CD4-positive, CD25-positive, alpha-beta regulatory T cell (primary cell): ENCODE measurements around the gene CNNM3. TPM values are rescaled to one million over a fixed set of nuclear protein-coding genes. Genes with fewer than 3 reads are reported as not detected.

Experiments
- ATAC-seq, 2 donors: fragments of 150-1000 bp; cut with Tn5 transposase; one replicate each; pipeline ENCODE4 v1.10.0; 2021; ENCODE audit warnings: low read depth in 2 of 2, moderate number of reproducible peaks in 2 of 2, moderate library complexity in 1 of 2
- DNase-seq, 3 donors: peaks; one replicate each; pipeline versions ENCODE4 v3.0.0 to v3.0.0-alpha.2; 2012 to 2022; ENCODE audit warnings: mixed read lengths in 1 of 3
- H3K27ac ChIP-seq: one replicate; pipeline ENCODE4 v1.7.0; 2013; ENCODE audit warnings: mild to moderate bottlenecking, low read length; ENCODE audit not compliant: insufficient read depth, poor library complexity, severe bottlenecking
- H3K27me3 ChIP-seq: one replicate; pipeline ENCODE4 v1.7.0; 2013; ENCODE audit warnings: low read length; ENCODE audit not compliant: control insufficient read depth, insufficient read depth
- H3K36me3 ChIP-seq: one replicate; pipeline ENCODE4 v1.7.0; 2013; ENCODE audit warnings: mild to moderate bottlenecking, low read length, moderate library complexity; ENCODE audit not compliant: control insufficient read depth, insufficient read depth
- H3K4me1 ChIP-seq: 2 replicates; pipeline ENCODE4 v1.7.0; 2013; ENCODE audit warnings: mild to moderate bottlenecking, low read length; ENCODE audit not compliant: insufficient read depth, control insufficient read depth, poor library complexity, severe bottlenecking
- H3K4me3 ChIP-seq: one replicate; pipeline ENCODE4 v1.7.0; 2013; ENCODE audit warnings: low read depth, mild to moderate bottlenecking, low read length, moderate library complexity
- H3K9me3 ChIP-seq, 2 experiments: 1 replicate in 1 of 2; 2 replicates in 1 of 2; pipeline ENCODE4 v1.7.0; 2013; ENCODE audit warnings: low read length in 2 of 2, mild to moderate bottlenecking in 1 of 2, moderate library complexity in 1 of 2; ENCODE audit not compliant: control insufficient read depth in 2 of 2
- H3K27ac Mint-ChIP-seq, 3 donors: one replicate each; pipeline ENCODE4 v1.8.0; 2020 to 2022; ENCODE audit warnings: mild to moderate bottlenecking in 3 of 3, mixed read lengths in 3 of 3, moderate library complexity in 2 of 3
- H3K27me3 Mint-ChIP-seq: one replicate; pipeline ENCODE4 v1.8.0; 2022; ENCODE audit warnings: mild to moderate bottlenecking, mixed read lengths
- H3K36me3 Mint-ChIP-seq: one replicate; pipeline ENCODE4 v1.8.0; 2020; ENCODE audit warnings: mixed read lengths
- H3K4me1 Mint-ChIP-seq, 4 donors: one replicate each; pipeline ENCODE4 v1.8.0; 2020 to 2022; ENCODE audit warnings: mixed read lengths in 4 of 4, mild to moderate bottlenecking in 1 of 4
- H3K4me3 Mint-ChIP-seq, 4 donors: one replicate each; pipeline ENCODE4 v1.8.0; 2020 to 2022; ENCODE audit warnings: mild to moderate bottlenecking in 4 of 4, mixed read lengths in 4 of 4, moderate library complexity in 3 of 4
- H3K9me3 Mint-ChIP-seq, 7 donors: one replicate each; pipeline ENCODE4 v1.8.0; 2020 to 2022; ENCODE audit warnings: mixed read lengths in 7 of 7, mild to moderate bottlenecking in 3 of 7, moderate library complexity in 2 of 7
- polyA plus RNA-seq, 4 donors: library from polyadenylated mRNA; unstranded; fragments of 300-500 nt; fragmentation: Illumina TruSeq; gene quantifications; one replicate each; pipeline ENCODE4 v1.2.3, GENCODE V29; 2021
- total RNA-seq: library from RNA; stranded (reverse); gene quantifications from one replicate; pipeline ENCODE4 v1.2.3, GENCODE V29; 2022

The CNNM3 gene
- total and polyA plus RNA-seq, 5 donors from 2014 or later: 4.9 to 33.1 (median 10.3) TPM

- peak overlapping the region in 2 of 3 donors; percentile 73 to 87 for H3K27ac Mint-ChIP-seq
- H3K4me3 Mint-ChIP-seq: peak overlapping the region; percentile 87 to 96 (median 94)
- Histone ChIP-seq H3K36me3 (peaks cover 5% of the 10 kb centered on the region), H3K4me3 (peak overlapping the region; percentile 75), H3K27ac (no peak overlapping the region), H3K4me1 (peaks cover 53% of the 10 kb centered on the region), H3K9me3 (no peaks in the 10 kb centered on the region), H3K27me3 (no peaks in the 10 kb centered on the region)
- peaks cover 30 to 70% (median 54%) of the 10 kb centered on the region in 4 donors for H3K4me1 Mint-ChIP-seq
- ATAC-seq: no peak
- no peaks in the 10 kb centered on the region for H3K27me3 Mint-ChIP-seq
- DNase-seq: peak in 1 of 3 donors; percentile 24
- no peaks in the 10 kb centered on the region for H3K9me3 Mint-ChIP-seq
- peaks cover 8% of the 10 kb centered on the region for H3K36me3 Mint-ChIP-seq
Measured at GRCh38 chr2:96816836-96817702, 1.0 kb downstream of the CNNM3 start.

GRCh38 chr2:96817882-96818281, 1.8 kb downstream of the CNNM3 start:
- ATAC-seq: no peak
- peak overlapping the region in 2 of 3 donors; percentile 73 to 87 for H3K27ac Mint-ChIP-seq
- no peak overlapping the region for H3K27ac ChIP-seq
- H3K9me3 ChIP-seq: no peaks in the 10 kb centered on the region
- no peaks in the 10 kb centered on the region for H3K27me3 ChIP-seq
- peak overlapping the region; percentile 87 to 96 (median 94) for H3K4me3 Mint-ChIP-seq
- peaks cover 53% of the 10 kb centered on the region for H3K4me1 ChIP-seq
- peaks cover 8% of the 10 kb centered on the region for H3K36me3 ChIP-seq
- H3K36me3 Mint-ChIP-seq: peaks cover 6% of the 10 kb centered on the region
- H3K27me3 Mint-ChIP-seq: no peaks in the 10 kb centered on the region
- no peak for DNase-seq
- peak overlapping the region; percentile 75 for H3K4me3 ChIP-seq
- H3K4me1 Mint-ChIP-seq: peaks cover 27 to 70% (median 52%) of the 10 kb centered on the region in 4 donors
- H3K9me3 Mint-ChIP-seq: no peaks in the 10 kb centered on the region

GRCh38 chr2:96819128-96819875, 3.2 kb downstream of the CNNM3 start:
- Histone ChIP-seq H3K4me1 (peaks cover 53% of the 10 kb centered on the region), H3K36me3 (peaks cover 21% of the 10 kb centered on the region), H3K4me3 (peak overlapping the region; percentile 57), H3K27me3 (no peaks in the 10 kb centered on the region), H3K9me3 (no peaks in the 10 kb centered on the region), H3K27ac (no peak overlapping the region)
- ATAC-seq (no peak), DNase-seq (no peak)
- Mint-ChIP-seq H3K4me3 (peak overlapping the region; percentile 87 to 96 (median 94)), H3K4me1 (peaks cover 25 to 71% (median 55%) of the 10 kb centered on the region in 4 donors), H3K27me3 (no peaks in the 10 kb centered on the region), H3K9me3 (no peaks in the 10 kb centered on the region), H3K36me3 (peaks cover 5% of the 10 kb centered on the region), H3K27ac (peak overlapping the region; percentile 51 to 79 (median 69))

- Histone ChIP-seq H3K4me1 (peaks cover 52% of the 10 kb centered on the region), H3K27me3 (no peaks in the 10 kb centered on the region), H3K9me3 (no peaks in the 10 kb centered on the region), H3K36me3 (peaks cover 26% of the 10 kb centered on the region), H3K27ac (no peak overlapping the region), H3K4me3 (peak overlapping the region; percentile 26)
- no peak for ATAC-seq
- no peaks in the 10 kb centered on the region for H3K9me3 Mint-ChIP-seq
- peaks cover 25 to 68% (median 54%) of the 10 kb centered on the region in 4 donors for H3K4me1 Mint-ChIP-seq
- peak overlapping the region; percentile 48 to 96 (median 89) for H3K4me3 Mint-ChIP-seq
- no peak for DNase-seq
- H3K36me3 Mint-ChIP-seq: peaks cover 8% of the 10 kb centered on the region
- H3K27me3 Mint-ChIP-seq: no peaks in the 10 kb centered on the region
- H3K27ac Mint-ChIP-seq: peak overlapping the region; percentile 51 to 79 (median 69)
Measured at GRCh38 chr2:96819876-96820511, 3.9 kb downstream of the CNNM3 start.

- Mint-ChIP-seq H3K27ac (peak overlapping the region; percentile 51 to 91 (median 66)), H3K27me3 (no peaks in the 10 kb centered on the region), H3K4me3 (peak overlapping the region; percentile 39 to 96 (median 74)), H3K9me3 (no peaks in the 10 kb centered on the region), H3K36me3 (peaks cover 11% of the 10 kb centered on the region), H3K4me1 (peaks cover 19 to 62% (median 48%) of the 10 kb centered on the region in 4 donors)
- Histone ChIP-seq H3K27ac (no peak overlapping the region), H3K4me3 (no peak overlapping the region), H3K9me3 (no peaks in the 10 kb centered on the region), H3K4me1 (peaks cover 47% of the 10 kb centered on the region), H3K36me3 (peaks cover 38% of the 10 kb centered on the region), H3K27me3 (no peaks in the 10 kb centered on the region)
- ATAC-seq (no peak), DNase-seq (no peak)
Measured at GRCh38 chr2:96821113-96821675, 5.1 kb downstream of the CNNM3 start.

- no peaks in the 10 kb centered on the region for H3K27me3 Mint-ChIP-seq
- H3K27me3 ChIP-seq: no peaks in the 10 kb centered on the region
- H3K36me3 ChIP-seq: peaks cover 52% of the 10 kb centered on the region
- H3K36me3 Mint-ChIP-seq: peaks cover 12% of the 10 kb centered on the region
- H3K4me3 ChIP-seq: no peak overlapping the region
- H3K4me3 Mint-ChIP-seq: no peak overlapping the region
- no peak overlapping the region for H3K27ac ChIP-seq
- H3K27ac Mint-ChIP-seq: peak overlapping the region in 1 of 3 donors; percentile 90
- no peaks in the 10 kb centered on the region for H3K9me3 ChIP-seq
- no peaks in the 10 kb centered on the region for H3K9me3 Mint-ChIP-seq
- peaks cover 19 to 57% (median 44%) of the 10 kb centered on the region in 4 donors for H3K4me1 Mint-ChIP-seq
- H3K4me1 ChIP-seq: peaks cover 39% of the 10 kb centered on the region
- no peak for DNase-seq
- ATAC-seq: no peak
Measured at GRCh38 chr2:96822786-96823185, 6.7 kb downstream of the CNNM3 start.

- ATAC-seq (no peak), DNase-seq (no peak)
- H3K4me3 ChIP-seq: no peak overlapping the region
- H3K4me3 Mint-ChIP-seq: no peak overlapping the region
- peaks cover 19 to 52% (median 41%) of the 10 kb centered on the region in 4 donors for H3K4me1 Mint-ChIP-seq
- peaks cover 35% of the 10 kb centered on the region for H3K4me1 ChIP-seq
- no peaks in the 10 kb centered on the region for H3K9me3 Mint-ChIP-seq
- H3K36me3 Mint-ChIP-seq: peaks cover 15% of the 10 kb centered on the region
- H3K27ac ChIP-seq: no peak overlapping the region
- peaks cover 56% of the 10 kb centered on the region for H3K36me3 ChIP-seq
- H3K27ac Mint-ChIP-seq: no peak overlapping the region
- H3K9me3 ChIP-seq: no peaks in the 10 kb centered on the region
- H3K27me3 Mint-ChIP-seq: no peaks in the 10 kb centered on the region
- no peaks in the 10 kb centered on the region for H3K27me3 ChIP-seq
Measured at GRCh38 chr2:96823198-96823597, 7.1 kb downstream of the CNNM3 start.
